Activated T-helper 1 cell treated with anti-CD3 and anti-CD28 coated beads, Interleukin-12 subunit alpha, Interleukin-12 subunit beta, Interleukin-2, Interleukin-4 antibody, amounts not matched to agents 30 ng/mL and 10 ng/mL and 1 ng/mL, durations not matched to agents 14 hours and 24 hours and 36 hours (primary cell): ENCODE measurements around the gene BPIFB3. TPM values are rescaled to one million over a fixed set of nuclear protein-coding genes. Genes with fewer than 3 reads are reported as not detected.
"Not testable (repeated sequence)": the region's sequence is repeated elsewhere in the genome, so short reads cannot be mapped to it uniquely, and the experiment has no call there.

Experiments used
- DNase-seq: peaks from one replicate; pipeline ENCODE4 v3.0.0; 2021; ENCODE audit warnings: low spot score
- H3K27ac Mint-ChIP-seq: one replicate; pipeline ENCODE4 v1.8.0; 2021; ENCODE audit warnings: mild to moderate bottlenecking, mixed read lengths
- H3K27me3 Mint-ChIP-seq: one replicate; pipeline ENCODE4 v1.8.0; 2022; ENCODE audit warnings: mild to moderate bottlenecking, moderate library complexity, mixed read lengths; ENCODE audit not compliant: insufficient read depth
- H3K36me3 Mint-ChIP-seq: one replicate; pipeline ENCODE4 v1.8.0; 2021; ENCODE audit warnings: low read depth, mixed read lengths
- H3K4me1 Mint-ChIP-seq: one replicate; pipeline ENCODE4 v1.8.0; 2021; ENCODE audit warnings: low read depth, mixed read lengths
- H3K4me3 Mint-ChIP-seq: one replicate; pipeline ENCODE4 v1.8.0; 2021; ENCODE audit warnings: mild to moderate bottlenecking, moderate library complexity, mixed read lengths
- H3K9me3 Mint-ChIP-seq: one replicate; pipeline ENCODE4 v1.8.0; 2021; ENCODE audit warnings: mixed read lengths
- intact Hi-C: fragments of 100-400 bp; cut with micrococcal nuclease; formaldehyde crosslinking; loops from one replicate; pipeline ENCODE4 v1.15.1; 2024
- total RNA-seq: library from RNA; stranded (reverse); gene quantifications from 2 replicates; pipeline ENCODE4 v1.2.3, GENCODE V29; 2022

Gene BPIFB3
- total RNA-seq, 1 donor from 2014 or later: not detected

DNA sequence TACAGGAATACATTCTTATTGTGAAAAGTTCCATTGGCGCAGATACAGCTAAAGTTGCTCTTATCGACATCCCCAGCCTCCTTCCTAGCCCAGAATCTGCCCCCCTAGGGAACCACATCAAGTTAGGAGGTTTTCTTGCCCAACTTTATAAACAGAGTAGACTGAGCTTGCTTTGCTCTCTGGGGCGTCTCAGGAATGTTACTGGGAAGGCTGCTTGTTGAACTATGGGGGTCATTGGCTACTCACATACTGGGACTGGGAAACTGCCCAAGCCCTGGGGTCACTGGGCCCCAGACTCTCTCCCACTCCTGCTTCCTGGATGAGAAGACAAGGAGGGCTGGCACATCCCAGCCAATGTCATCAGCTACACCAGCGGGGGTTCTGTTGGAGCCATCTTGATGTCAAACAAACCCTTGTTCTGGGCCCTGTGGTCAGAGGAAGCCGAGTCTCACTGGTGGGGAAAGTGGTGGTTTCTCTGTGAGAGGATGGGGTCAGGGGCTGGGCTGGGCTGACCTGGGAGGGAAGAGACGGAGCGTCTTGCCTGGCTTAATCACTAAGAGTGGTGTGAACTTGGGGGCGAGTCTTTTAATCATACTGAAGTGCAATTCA, 51.7 kb downstream of the BPIFB3 start:
- intact Hi-C loops: no loop called here
- no peak for DNase-seq
- H3K4me3 Mint-ChIP-seq: no peak overlapping the region

DNA sequence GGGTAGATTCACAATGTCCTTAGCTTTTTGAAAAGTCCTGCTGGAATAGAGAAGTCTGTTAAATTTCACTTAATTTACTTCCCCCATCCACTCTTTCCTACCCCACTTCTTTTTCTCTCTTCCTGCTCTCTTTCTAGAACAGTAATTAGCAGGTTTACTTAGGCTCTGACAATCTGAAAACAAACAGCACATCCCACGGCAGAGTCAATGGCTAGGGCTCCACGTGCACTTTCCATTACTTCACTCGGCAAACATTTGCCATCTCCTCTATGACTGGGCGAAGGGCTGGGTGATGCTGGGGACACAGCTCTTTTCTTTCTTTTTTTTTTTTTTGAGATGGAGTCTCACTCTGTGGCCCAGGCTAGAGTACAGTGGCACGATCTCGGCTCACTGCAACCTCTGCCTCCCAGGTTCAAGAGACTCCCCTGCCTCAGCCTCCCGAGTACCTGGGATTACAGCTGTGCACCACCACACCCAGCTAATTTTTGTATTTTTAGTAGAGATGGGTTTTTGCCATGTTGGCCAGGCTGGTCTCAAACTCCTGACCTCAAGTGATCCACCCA, 52.4 kb downstream of the BPIFB3 start:
- intact Hi-C loops, H3K4me3 Mint-ChIP-seq, H3K9me3 Mint-ChIP-seq, DNase-seq, H3K4me1 Mint-ChIP-seq, H3K27ac Mint-ChIP-seq, H3K36me3 Mint-ChIP-seq, H3K27me3 Mint-ChIP-seq: not testable (repeated sequence)

More for the DNA sequence above, 51.7 kb downstream of the BPIFB3 start:
- Mint-ChIP-seq H3K4me1 (no peaks in the 10 kb centered on the region), H3K27me3 (no peaks in the 10 kb centered on the region), H3K9me3 (no peaks in the 10 kb centered on the region), H3K36me3 (no peaks in the 10 kb centered on the region), H3K27ac (no peak overlapping the region)

DNA sequence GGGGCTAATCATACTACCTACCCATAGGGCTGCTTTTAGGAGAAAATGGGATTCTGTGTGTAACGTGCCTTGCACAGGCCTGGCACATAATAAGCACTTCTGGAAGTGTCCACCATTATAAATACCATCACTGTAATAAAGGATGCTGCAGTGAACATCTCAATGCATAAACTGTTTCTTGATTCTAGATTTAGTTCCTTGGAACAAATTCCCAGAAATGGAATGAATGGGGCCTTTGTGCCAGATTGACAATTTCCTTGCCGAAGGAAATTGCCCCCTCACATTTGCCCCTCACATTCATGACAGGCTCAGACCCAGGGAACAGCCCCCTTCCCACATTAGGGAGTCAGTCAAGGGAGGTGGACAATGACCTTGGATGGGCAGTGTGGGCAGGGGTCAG, 55.0 kb downstream of the BPIFB3 start:
- Mint-ChIP-seq H3K9me3 (no peaks in the 10 kb centered on the region), H3K27me3 (no peaks in the 10 kb centered on the region), H3K36me3 (no peaks in the 10 kb centered on the region), H3K4me1 (no peaks in the 10 kb centered on the region), H3K27ac (no peak overlapping the region), H3K4me3 (no peak overlapping the region)
- intact Hi-C loops: no loop called here
- no peak for DNase-seq

DNA sequence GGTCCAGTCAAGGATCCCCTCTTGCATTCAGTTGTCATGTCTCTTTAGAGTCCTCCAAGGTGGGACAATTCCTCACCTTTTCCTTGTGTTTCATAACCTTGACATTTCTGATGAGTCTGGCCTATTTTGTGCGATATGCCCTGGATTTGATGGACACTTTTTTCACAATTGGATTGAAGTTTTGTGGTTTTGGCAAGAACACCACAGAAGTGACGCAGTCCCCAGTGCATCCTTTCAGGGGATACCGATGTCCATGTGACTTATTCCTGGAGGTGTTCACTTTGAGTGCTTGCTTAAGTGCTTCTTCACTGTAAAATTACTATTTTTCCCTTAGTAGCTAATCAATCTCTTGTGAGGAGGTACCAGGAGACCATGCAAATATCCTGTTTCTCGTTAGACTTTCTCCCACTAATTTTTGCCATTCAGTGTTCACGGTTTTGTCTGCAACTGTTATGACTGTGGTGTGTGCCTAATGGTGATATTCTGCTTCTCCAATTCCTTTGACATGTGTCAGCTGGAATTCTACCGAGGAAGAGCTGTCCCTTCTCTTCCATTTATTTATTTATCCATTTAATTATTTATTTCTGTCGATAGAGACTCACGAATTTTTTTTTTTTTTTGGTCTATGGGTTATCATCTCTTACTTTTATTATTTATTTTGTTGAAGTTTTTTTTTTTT, 56.6 kb downstream of the BPIFB3 start:
- Mint-ChIP-seq H3K4me1 (no peaks in the 10 kb centered on the region), H3K4me3 (no peak overlapping the region), H3K36me3 (no peaks in the 10 kb centered on the region), H3K27ac (no peak overlapping the region), H3K27me3 (no peaks in the 10 kb centered on the region), H3K9me3 (no peaks in the 10 kb centered on the region)
- DNase-seq: no peak
- intact Hi-C loops: no loop called here

DNA sequence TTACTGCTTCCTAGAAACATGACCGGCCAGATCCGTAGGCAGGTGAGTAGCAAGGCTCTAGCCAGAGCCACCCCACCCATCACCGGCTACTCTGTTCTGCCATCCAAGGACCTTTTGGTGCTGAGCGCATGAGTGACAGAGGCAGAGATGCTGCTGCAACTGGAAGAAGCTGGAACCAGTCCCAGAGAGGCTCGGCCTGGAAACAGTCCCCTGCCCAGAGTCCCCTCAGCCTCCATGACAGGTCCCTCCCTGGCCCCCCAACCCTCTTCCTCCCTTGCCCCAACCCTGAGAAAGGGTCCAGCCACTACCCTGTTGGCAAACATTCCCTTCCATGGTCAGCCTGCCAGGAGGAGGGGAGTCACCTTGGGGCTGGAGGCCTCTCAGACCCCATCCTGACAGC, 57.6 kb downstream of the BPIFB3 start:
- Mint-ChIP-seq H3K4me3 (no peak overlapping the region), H3K27me3 (no peaks in the 10 kb centered on the region), H3K4me1 (no peaks in the 10 kb centered on the region), H3K36me3 (no peaks in the 10 kb centered on the region), H3K9me3 (no peaks in the 10 kb centered on the region), H3K27ac (no peak overlapping the region)
- DNase-seq: no peak
- intact Hi-C loops: no loop called here

DNA sequence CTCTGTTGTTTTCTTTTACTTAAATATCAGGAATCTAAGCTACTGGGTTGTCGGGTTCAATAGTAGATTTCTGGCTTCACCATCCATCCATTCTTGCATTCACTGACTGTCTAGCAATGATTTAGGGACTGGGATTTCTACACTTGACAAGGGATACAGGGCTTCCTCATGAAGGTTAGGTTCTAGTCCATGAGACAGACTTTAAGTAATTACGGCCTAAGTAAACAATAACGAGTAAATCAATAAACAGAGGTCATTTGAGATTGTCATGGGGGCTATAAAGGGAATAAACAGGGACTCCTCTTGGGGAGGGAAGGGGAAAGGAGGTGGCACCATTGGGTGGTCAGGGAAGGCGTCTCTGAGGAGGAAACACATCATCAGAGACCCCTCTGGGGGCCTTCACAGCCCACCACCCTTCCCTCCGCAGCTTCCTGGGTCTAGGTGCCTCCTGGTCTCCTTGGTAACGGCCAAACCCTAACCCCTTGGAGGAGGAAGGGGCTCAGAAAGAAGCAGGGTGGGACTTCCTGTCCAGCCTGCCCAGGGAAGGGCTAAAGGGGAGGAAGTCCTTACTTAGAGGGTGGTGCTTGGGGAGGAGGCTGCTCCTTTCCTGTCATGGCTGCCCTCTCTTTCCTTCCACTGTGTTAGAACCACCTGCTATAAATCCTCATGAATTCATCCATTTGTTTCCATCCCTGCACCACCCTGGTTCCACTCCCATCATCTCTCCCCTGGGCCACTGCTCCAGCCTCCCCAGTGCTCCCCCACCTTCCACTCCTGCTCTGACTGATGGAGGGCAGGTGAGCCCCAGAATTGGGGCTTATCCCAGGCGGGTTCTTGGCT, 59.1 kb downstream of the BPIFB3 start:
- Mint-ChIP-seq H3K27me3 (no peaks in the 10 kb centered on the region), H3K4me3 (no peak overlapping the region), H3K36me3 (no peaks in the 10 kb centered on the region), H3K27ac (no peak overlapping the region), H3K4me1 (no peaks in the 10 kb centered on the region), H3K9me3 (no peaks in the 10 kb centered on the region)
- no peak for DNase-seq
- intact Hi-C loops: no loop called here

DNA sequence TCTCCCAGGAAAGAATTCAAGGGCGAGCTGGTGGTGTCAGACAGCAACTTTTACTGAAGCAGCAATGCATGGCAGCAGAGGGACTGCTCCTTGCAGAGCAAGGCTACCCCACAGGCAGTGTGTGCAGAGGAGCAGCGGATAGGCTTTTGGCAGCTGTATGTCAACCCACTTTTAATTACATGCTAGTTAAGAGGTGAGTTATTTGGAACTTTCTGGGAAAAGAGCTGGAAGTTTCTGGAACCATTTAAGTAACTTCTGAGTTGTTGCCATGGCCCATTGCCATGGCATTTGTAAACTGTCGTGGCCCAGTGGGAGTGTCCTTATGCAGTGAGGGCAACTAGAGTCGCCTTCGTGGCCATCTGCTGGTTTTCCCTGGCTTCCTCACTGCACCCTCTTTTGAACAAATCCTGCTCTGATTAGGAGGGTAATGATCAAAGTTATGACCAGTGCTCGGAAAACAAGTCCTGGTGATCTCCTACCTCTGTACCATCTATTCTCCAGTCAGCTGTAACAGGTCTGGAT, 59.7 kb downstream of the BPIFB3 start:
- Mint-ChIP-seq H3K36me3 (no peaks in the 10 kb centered on the region), H3K27me3 (no peaks in the 10 kb centered on the region), H3K4me1 (no peaks in the 10 kb centered on the region), H3K27ac (no peak overlapping the region), H3K9me3 (no peaks in the 10 kb centered on the region), H3K4me3 (no peak overlapping the region)
- DNase-seq: no peak
- intact Hi-C loops: no loop called here

DNA sequence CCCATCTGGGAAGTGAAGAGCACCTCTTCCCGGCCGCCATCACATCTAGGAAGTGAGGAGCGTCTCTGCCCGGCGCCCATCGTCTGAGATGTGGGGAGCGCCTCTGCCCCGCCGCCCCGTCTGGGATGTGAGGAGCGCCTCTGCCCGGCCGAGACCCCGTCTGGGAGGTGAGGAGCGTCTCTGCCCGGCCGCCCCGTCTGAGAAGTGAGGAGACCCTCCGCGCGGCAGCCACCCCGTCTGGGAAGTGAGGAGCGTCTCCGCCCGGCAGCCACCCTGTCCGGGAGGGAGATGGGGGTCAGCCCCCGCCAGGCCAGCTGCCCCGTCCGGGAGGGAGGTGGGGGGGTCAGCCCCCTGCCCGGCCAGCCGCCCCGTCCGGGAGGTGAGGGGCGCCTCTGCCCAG, 61.8 kb downstream of the BPIFB3 start:
- H3K27ac Mint-ChIP-seq, H3K36me3 Mint-ChIP-seq, intact Hi-C loops, H3K9me3 Mint-ChIP-seq, DNase-seq, H3K4me3 Mint-ChIP-seq, H3K27me3 Mint-ChIP-seq: not testable (repeated sequence)
- peaks cover 12% of the 10 kb centered on the region for H3K4me1 Mint-ChIP-seq

DNA sequence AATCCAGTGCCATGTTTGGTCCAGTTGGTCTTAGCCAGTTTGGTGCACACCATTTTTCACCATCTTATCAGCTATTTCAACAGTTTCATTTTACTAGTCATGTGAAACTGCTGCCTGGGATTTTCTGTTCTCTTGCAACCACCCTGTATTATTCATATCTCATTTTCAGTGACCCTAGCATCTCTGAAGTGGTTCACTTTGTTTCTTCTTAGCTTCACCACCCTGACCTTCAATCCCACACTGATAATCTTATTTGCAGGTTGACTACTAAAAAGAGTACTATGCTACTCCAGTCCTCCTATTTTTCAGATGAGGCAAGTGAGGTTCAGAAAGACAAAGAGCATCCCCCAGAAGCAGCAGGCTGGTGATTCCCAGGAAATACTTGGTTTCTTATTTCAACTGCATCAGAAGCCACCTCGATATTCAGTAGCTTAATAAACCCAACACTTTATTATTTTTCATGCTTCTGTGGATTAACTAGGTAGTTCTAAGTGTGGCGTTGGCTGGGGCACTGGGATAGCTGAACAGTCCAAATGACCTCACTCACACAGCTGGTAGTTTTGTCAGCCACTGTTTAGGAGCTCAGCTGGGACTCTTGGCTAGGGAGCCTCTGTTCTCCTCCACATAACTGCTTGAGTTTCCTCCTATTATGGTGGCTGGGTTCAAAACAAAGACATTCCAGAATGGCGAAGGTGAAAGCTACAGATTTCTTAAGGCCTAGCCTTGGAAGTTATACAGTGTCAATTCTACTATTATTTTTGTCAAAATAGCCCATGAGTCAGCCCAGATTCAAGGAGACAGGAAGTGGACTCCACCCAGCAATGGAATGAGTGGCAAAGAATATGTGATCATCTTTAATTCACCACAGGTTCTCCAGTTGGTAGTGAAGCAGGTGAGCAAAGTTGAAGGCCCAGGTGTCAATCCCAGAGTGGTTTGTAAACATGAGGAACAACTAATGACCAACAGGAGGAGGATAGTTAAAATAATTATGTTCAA, 66.3 kb downstream of the BPIFB3 start:
- H3K4me1 Mint-ChIP-seq: peaks cover 13% of the 10 kb centered on the region
- no peak for DNase-seq
- H3K36me3 Mint-ChIP-seq: no peaks in the 10 kb centered on the region
- intact Hi-C loops: no loop called here
- no peak overlapping the region for H3K4me3 Mint-ChIP-seq
- H3K27me3 Mint-ChIP-seq: no peaks in the 10 kb centered on the region
- peaks cover 16% of the 10 kb centered on the region for H3K9me3 Mint-ChIP-seq
- H3K27ac Mint-ChIP-seq: no peak overlapping the region

DNA sequence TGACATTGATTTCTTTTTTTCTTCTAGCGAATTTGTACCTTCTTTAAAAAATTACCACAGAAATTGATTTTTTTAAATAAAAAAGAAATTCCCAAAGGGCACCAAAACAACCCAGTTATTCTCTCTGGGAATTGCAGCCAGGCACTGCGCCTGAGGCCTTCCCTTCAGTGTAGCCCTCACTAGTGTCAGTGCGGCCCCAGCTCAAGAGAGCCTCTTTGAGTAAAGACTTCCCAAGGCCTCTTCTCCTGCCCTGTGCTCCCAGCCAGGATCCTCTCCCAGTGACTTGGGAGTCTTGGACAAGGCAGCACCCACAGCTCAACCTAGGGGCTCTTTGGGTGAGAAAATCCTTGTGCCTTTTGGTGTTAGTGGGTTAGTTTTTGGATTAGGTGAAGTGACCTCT, 67.2 kb downstream of the BPIFB3 start:
- peaks cover 13% of the 10 kb centered on the region for H3K4me1 Mint-ChIP-seq
- intact Hi-C loops: no loop called here
- H3K27ac Mint-ChIP-seq: no peak overlapping the region
- no peak overlapping the region for H3K4me3 Mint-ChIP-seq
- no peak for DNase-seq
- H3K36me3 Mint-ChIP-seq: no peaks in the 10 kb centered on the region
- peaks cover 16% of the 10 kb centered on the region for H3K9me3 Mint-ChIP-seq
- no peaks in the 10 kb centered on the region for H3K27me3 Mint-ChIP-seq

DNA sequence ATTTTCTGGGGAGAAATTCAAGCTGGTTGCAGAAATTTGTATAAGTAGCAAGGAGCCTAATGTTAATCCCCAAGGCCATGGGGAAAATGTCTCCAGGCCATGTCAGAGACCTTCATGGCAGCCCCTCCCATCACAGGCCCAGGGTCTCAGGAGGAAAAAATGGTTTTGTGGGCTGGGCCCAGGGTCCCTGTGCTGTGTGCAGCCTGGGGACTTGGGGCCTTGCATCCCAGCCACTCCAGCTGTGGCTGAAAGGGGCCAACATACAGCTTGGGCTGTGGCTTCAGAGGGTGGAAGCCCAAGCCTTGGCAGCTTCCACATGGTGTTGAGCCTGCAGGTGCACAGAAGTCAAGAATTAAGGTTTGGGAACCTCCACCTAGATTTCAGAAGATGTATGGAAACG, 68.6 kb downstream of the BPIFB3 start:
- Mint-ChIP-seq H3K9me3 (peaks cover 16% of the 10 kb centered on the region), H3K4me1 (peaks cover 13% of the 10 kb centered on the region)
- DNase-seq, intact Hi-C loops, H3K4me3 Mint-ChIP-seq, H3K27ac Mint-ChIP-seq, H3K36me3 Mint-ChIP-seq, H3K27me3 Mint-ChIP-seq: not testable (repeated sequence)
